IPS DF 6.9 (cell line): Measurements from ENCODE around the gene NAA10.

Source experiments
- DNase-seq: peaks from one replicate; pipeline ENCODE4 v3.0.0-alpha.2; 2013; ENCODE audit warnings: low read depth, low spot score
- H3K27ac ChIP-seq: one replicate; pipeline ENCODE4 v1.5.1; 2013; ENCODE audit warnings: low read length, control low read depth
- H3K27me3 ChIP-seq: 2 replicates; pipeline ENCODE4 v1.6.1; 2013; ENCODE audit warnings: mild to moderate bottlenecking, low read length; ENCODE audit not compliant: control insufficient read depth, insufficient read depth
- H3K36me3 ChIP-seq: 2 replicates; pipeline ENCODE4 v1.6.1; 2013; ENCODE audit warnings: low read length; ENCODE audit not compliant: control insufficient read depth, insufficient read depth
- H3K4me1 ChIP-seq: 2 replicates; pipeline ENCODE4 v1.6.1; 2013; ENCODE audit warnings: low read length; ENCODE audit not compliant: control insufficient read depth, insufficient read depth
- H3K4me3 ChIP-seq: 2 replicates; pipeline ENCODE4 v1.5.1; 2013; ENCODE audit warnings: mild to moderate bottlenecking, low read length
- H3K9me3 ChIP-seq: 2 replicates; pipeline ENCODE4 v1.6.1; 2013; ENCODE audit warnings: low read length, inconsistent platforms; ENCODE audit not compliant: control insufficient read depth, insufficient read depth
- WGBS: extraction: QIAGEN DNeasy Blood & Tissue Kit; methylation state at CpG from one replicate; pipeline ENCODE4 v1.1.7; 2013; ENCODE audit warnings: mixed read lengths, missing lambda C conversion rate; ENCODE audit not compliant: insufficient read length, insufficient coverage; 5-methylcytosine and 5-hydroxymethylcytosine counted together

The NAA10 gene

GRCh38 chrX:153906126-153906917, 28.5 kb downstream of the NAA10 start:
- H3K36me3 ChIP-seq: no peaks in the 10 kb centered on the region; the same call in 1 of the 2 replicates
- H3K4me3 ChIP-seq: no peak overlapping the region
- H3K9me3 ChIP-seq: no peaks in the 10 kb centered on the region
- DNase-seq: no peak
- WGBS: no CpG with 5 or more reads among the region's 27 CpGs
- H3K4me1 ChIP-seq: peaks cover 4% of the 10 kb centered on the region
- H3K27me3 ChIP-seq: no peaks in the 10 kb centered on the region
- H3K27ac ChIP-seq: no peak overlapping the region

- no peak overlapping the region for H3K27ac ChIP-seq
- H3K9me3 ChIP-seq: no peaks in the 10 kb centered on the region
- no peak for DNase-seq
- no peaks in the 10 kb centered on the region; the same call in 1 of the 2 replicates for H3K36me3 ChIP-seq
- WGBS: no CpG with 5 or more reads among the region's 32 CpGs
- no peak overlapping the region for H3K4me3 ChIP-seq
- no peaks in the 10 kb centered on the region for H3K27me3 ChIP-seq
- peaks cover 6% of the 10 kb centered on the region for H3K4me1 ChIP-seq
Measured at GRCh38 chrX:153905481-153906095, 29.2 kb downstream of the NAA10 start.

GRCh38 chrX:153903991-153904957, 30.6 kb downstream of the NAA10 start, which contains the start of gene AVPR2:
Gene AVPR2, plus strand, starts transcription at chrX:153904673. Its CDS starts 473 bp downstream, at chrX:153905146.
- Histone ChIP-seq H3K4me3 (no peak within 1 kb of the TSS), H3K4me1 (peaks cover 5% of the 10 kb centered on the region), H3K27me3 (no peaks in the 10 kb centered on the region), H3K36me3 (no peaks in the 10 kb centered on the region), H3K9me3 (no peaks in the 10 kb centered on the region), H3K27ac (no peak within 1 kb of the TSS)
- no peak for DNase-seq
- no CpG with 5 or more reads among the region's 26 CpGs for WGBS

GRCh38 chrX:153903238-153903980, 31.4 kb downstream of the NAA10 start:
- H3K27me3 ChIP-seq: no peaks in the 10 kb centered on the region
- H3K4me1 ChIP-seq: peaks cover 5% of the 10 kb centered on the region
- DNase-seq: no peak
- H3K27ac ChIP-seq: no peak overlapping the region
- H3K36me3 ChIP-seq: no peaks in the 10 kb centered on the region
- no peaks in the 10 kb centered on the region for H3K9me3 ChIP-seq
- WGBS: 100% methylated on average over 1 of the region's 18 CpGs
- no peak overlapping the region for H3K4me3 ChIP-seq

- Histone ChIP-seq H3K27ac (no peak overlapping the region), H3K9me3 (no peaks in the 10 kb centered on the region), H3K4me1 (peaks cover 5% of the 10 kb centered on the region), H3K4me3 (no peak overlapping the region), H3K27me3 (no peaks in the 10 kb centered on the region), H3K36me3 (no peaks in the 10 kb centered on the region)
- DNase-seq: no peak
- WGBS: no CpG with 5 or more reads among the region's 10 CpGs
Measured at GRCh38 chrX:153902385-153902784, 32.5 kb downstream of the NAA10 start.

GRCh38 chrX:153901753-153902140, 33.1 kb downstream of the NAA10 start:
- no peaks in the 10 kb centered on the region for H3K9me3 ChIP-seq
- H3K36me3 ChIP-seq: no peaks in the 10 kb centered on the region
- no peak overlapping the region for H3K27ac ChIP-seq
- WGBS: no CpG with 5 or more reads among the region's 8 CpGs
- DNase-seq: no peak
- peaks cover 5% of the 10 kb centered on the region for H3K4me1 ChIP-seq
- H3K27me3 ChIP-seq: no peaks in the 10 kb centered on the region
- H3K4me3 ChIP-seq: no peak overlapping the region

- no peak overlapping the region for H3K4me3 ChIP-seq
- no peak overlapping the region for H3K27ac ChIP-seq
Measured at GRCh38 chrX:153900831-153901752, 33.7 kb downstream of the NAA10 start.

GRCh38 chrX:153897899-153898298, 36.9 kb downstream of the NAA10 start:
- peaks cover 3% of the 10 kb centered on the region; the same call in 1 of the 2 replicates for H3K4me1 ChIP-seq
- no peak overlapping the region for H3K27ac ChIP-seq
- H3K4me3 ChIP-seq: no peak overlapping the region
- H3K27me3 ChIP-seq: no peaks in the 10 kb centered on the region
- H3K9me3 ChIP-seq: no peaks in the 10 kb centered on the region
- no peak for DNase-seq
- H3K36me3 ChIP-seq: no peaks in the 10 kb centered on the region

More at GRCh38 chrX:153900831-153901752, 33.7 kb downstream of the NAA10 start:
- no peak for DNase-seq
- Histone ChIP-seq H3K4me1 (peaks cover 5% of the 10 kb centered on the region), H3K9me3 (no peaks in the 10 kb centered on the region), H3K27me3 (no peaks in the 10 kb centered on the region), H3K36me3 (no peaks in the 10 kb centered on the region)
- 100% methylated on average over 7 of the region's 26 CpGs for WGBS

GRCh38 chrX:153889123-153889522, 45.7 kb downstream of the NAA10 start:
- Histone ChIP-seq H3K36me3 (no peaks in the 10 kb centered on the region), H3K27me3 (no peaks in the 10 kb centered on the region), H3K27ac (no peak overlapping the region), H3K4me1 (peaks cover 3% of the 10 kb centered on the region), H3K4me3 (no peak overlapping the region), H3K9me3 (no peaks in the 10 kb centered on the region)
- WGBS: no CpG with 5 or more reads among the region's 6 CpGs
- no peak for DNase-seq
